Mesothelial cell of epicardium (in vitro differentiated cells): ENCODE measurements around the gene ZBTB3. TPM values are rescaled to one million over a fixed set of nuclear protein-coding genes. Genes with fewer than 3 reads are reported as not detected.
"Not testable (repeated sequence)": the region's sequence is repeated elsewhere in the genome, so short reads cannot be mapped to it uniquely, and the experiment has no call there.

ENCODE experiments used
- DNase-seq, 2 experiments: peaks; one replicate each; pipeline ENCODE4 v3.0.0; 2021; ENCODE audit warnings: low spot score in 2 of 2; ENCODE audit not compliant: unreplicated experiment in 2 of 2
- H3K27ac Mint-ChIP-seq: 2 replicates; pipeline ENCODE4 v1.8.0; 2021; ENCODE audit warnings: mixed read lengths
- H3K27me3 Mint-ChIP-seq: 2 replicates; pipeline ENCODE4 v1.8.0; 2021; ENCODE audit warnings: low read depth, mixed read lengths
- H3K36me3 Mint-ChIP-seq: 2 replicates; pipeline ENCODE4 v1.8.0; 2021; ENCODE audit warnings: mixed read lengths
- H3K4me1 Mint-ChIP-seq: 2 replicates; pipeline ENCODE4 v1.8.0; 2021; ENCODE audit warnings: mixed read lengths
- H3K4me3 Mint-ChIP-seq: 2 replicates; pipeline ENCODE4 v1.8.0; 2021; ENCODE audit warnings: mild to moderate bottlenecking, moderate library complexity, mixed read lengths
- H3K9me3 Mint-ChIP-seq: 2 replicates; pipeline ENCODE4 v1.8.0; 2021; ENCODE audit warnings: mixed read lengths
- CTCF ChIP-seq: fragments of 200-600 bp; sonication (generic); IDR thresholded peaks from one replicate; pipeline ENCODE4 v1.5.0; 2021; ENCODE audit warnings: antibody characterized with exemption; ENCODE audit not compliant: unreplicated experiment
- total RNA-seq: library from RNA; stranded (reverse); gene quantifications from 3 replicates; pipeline ENCODE4 v1.2.1, GENCODE V29; 2021

The ZBTB3 gene
- total RNA-seq, 1 donor from 2014 or later: 13.2 TPM

DNA sequence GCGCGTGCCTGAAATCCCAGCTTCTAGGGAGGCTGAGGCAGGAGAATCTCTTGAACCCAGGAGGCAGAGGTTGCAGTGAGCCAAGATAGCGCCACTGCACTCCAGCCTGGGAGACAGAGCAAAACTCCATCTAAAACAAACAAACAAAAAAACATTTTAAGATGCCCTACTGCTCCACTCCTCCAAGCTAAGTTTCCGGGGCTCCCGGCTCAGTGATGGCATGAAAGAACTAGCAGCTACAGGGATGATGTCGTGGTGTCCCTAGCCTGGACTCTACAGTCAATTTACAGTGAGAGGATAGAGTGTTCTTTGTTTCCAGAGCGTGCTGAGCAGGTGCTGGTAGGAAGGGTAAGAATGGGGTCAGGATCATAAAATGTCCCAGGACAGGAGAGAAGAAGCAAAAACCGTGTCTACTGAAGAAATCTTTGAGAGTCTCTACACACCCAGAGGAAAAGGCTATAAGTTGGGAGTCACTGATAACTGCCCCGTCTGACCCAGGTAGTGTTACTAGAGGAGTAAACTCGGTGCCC lies 1.2 kb upstream of the ZBTB3 start:
- no peaks in the 10 kb centered on the region for H3K9me3 Mint-ChIP-seq
- no peak for TF ChIP-seq CTCF
- H3K4me3 Mint-ChIP-seq: peak overlapping the region; percentile 97
- peaks cover 10% of the 10 kb centered on the region for H3K4me1 Mint-ChIP-seq
- no peaks in the 10 kb centered on the region for H3K27me3 Mint-ChIP-seq
- peaks cover 5% of the 10 kb centered on the region for H3K36me3 Mint-ChIP-seq
- peak overlapping the region; percentile 48 for H3K27ac Mint-ChIP-seq
- DNase-seq: no peak

GRCh38 chr11:62752994-62753735 lies 795 bp downstream of the ZBTB3 start:
- Mint-ChIP-seq H3K27ac (peak overlapping the region; percentile 97), H3K4me3 (peak overlapping the region; percentile 97), H3K9me3 (no peaks in the 10 kb centered on the region), H3K4me1 (peaks cover 16% of the 10 kb centered on the region), H3K36me3 (peaks cover 10% of the 10 kb centered on the region), H3K27me3 (no peaks in the 10 kb centered on the region)
- no peak for DNase-seq
- no peak for TF ChIP-seq CTCF

DNA sequence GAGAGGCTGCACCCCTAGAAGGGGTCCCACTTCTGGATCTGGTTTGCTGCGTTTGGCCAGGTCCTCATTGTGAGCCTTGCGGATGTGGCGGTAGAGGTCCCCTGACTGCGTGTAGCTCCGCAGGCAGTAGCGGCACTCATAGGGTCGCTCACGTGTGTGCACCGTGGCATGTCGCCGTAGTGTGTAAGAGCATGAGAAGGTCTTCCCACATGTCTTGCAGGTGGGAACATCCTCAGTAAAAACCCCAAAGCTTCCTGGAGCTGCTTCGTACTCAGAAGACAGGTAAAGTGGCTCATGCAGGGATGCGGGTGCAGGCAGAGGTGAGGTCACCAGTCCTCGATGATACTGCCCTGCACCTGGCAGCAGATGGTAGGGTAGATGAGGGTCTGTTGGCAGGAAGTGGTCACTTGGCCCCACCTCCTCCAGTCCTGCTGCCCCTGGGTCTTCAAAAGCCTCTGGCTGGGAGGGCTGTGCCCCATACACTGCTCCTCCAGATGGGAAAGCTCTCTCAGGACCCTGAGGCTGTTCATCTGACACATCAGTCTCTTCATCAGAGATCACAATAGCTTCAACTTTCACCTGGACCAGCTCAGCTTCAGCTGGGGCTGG lies 1.7 kb downstream of the ZBTB3 start:
- no peak overlapping the region for H3K4me3 Mint-ChIP-seq
- no peaks in the 10 kb centered on the region for H3K9me3 Mint-ChIP-seq
- H3K27me3 Mint-ChIP-seq: no peaks in the 10 kb centered on the region
- H3K36me3 Mint-ChIP-seq: peaks cover 13% of the 10 kb centered on the region
- H3K4me1 Mint-ChIP-seq: peaks cover 20% of the 10 kb centered on the region
- peak overlapping the region; percentile 79 for H3K27ac Mint-ChIP-seq
- DNase-seq: no peak
- no peak for TF ChIP-seq CTCF

DNA sequence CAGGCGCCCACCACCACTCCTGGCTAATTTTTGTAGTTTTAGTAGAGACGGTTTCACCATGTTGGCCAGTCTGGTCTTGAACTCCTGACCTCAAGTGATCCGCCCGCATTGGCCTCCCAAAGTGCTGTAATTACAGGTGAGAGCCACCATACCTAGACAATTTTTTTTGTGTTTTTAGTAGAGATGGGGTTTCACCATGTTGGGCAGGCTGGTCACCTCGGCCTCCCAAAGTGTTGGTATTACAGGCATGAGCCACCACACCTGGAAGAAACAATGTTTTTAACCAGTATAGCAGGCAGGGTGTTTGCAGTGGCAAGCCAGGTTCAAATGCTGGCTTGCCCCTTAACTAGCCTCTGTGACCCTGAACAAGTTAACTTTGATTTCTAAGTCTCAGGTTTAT lies 4.0 kb downstream of the ZBTB3 start:
- H3K36me3 Mint-ChIP-seq: peaks cover 13% of the 10 kb centered on the region
- not testable (repeated sequence) for H3K27ac Mint-ChIP-seq

DNA sequence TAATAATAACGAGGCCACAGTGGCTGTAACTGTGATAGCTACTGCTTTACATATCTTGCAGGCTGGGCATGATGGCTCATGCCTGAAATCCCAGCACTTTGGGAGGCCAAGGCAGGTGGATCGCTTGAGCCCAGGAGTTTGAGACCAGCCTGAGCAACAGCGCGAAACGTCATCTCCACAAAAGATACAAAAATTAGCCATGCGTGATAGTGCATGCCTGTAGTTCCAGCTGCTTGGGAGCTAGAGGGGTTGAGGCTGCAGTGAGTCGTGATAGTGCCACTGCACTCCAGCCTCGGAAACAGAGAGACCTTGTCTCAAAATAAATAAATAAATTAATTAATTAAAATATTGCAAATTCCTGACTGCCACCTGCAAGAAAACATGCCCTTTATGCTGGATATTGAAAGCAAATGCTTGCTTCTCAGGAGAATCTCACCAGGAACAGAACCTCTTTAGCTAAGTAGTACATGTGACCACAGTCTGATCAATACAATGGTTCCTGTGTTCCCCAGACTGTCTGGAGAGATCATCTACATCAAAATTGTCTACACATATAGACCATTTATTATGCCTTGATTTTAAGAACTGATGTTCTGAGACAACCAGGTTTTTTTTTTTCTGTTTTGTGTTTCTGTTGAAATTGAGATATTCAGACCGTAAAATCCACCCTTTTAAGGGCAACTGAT lies 6.3 kb downstream of the ZBTB3 start:
- H3K4me1 Mint-ChIP-seq: peaks cover 11% of the 10 kb centered on the region
- no peak for DNase-seq
- peak overlapping the region; percentile 77 for H3K27ac Mint-ChIP-seq
- H3K36me3 Mint-ChIP-seq: peaks cover 13% of the 10 kb centered on the region
- no peak for TF ChIP-seq CTCF
- H3K27me3 Mint-ChIP-seq: no peaks in the 10 kb centered on the region
- H3K9me3 Mint-ChIP-seq: no peaks in the 10 kb centered on the region
- H3K4me3 Mint-ChIP-seq: no peak overlapping the region

More for the DNA sequence above, 4.0 kb downstream of the ZBTB3 start:
- DNase-seq, H3K9me3 Mint-ChIP-seq, H3K27me3 Mint-ChIP-seq, H3K4me3 Mint-ChIP-seq: not testable (repeated sequence)
- peaks cover 20% of the 10 kb centered on the region for H3K4me1 Mint-ChIP-seq

DNA sequence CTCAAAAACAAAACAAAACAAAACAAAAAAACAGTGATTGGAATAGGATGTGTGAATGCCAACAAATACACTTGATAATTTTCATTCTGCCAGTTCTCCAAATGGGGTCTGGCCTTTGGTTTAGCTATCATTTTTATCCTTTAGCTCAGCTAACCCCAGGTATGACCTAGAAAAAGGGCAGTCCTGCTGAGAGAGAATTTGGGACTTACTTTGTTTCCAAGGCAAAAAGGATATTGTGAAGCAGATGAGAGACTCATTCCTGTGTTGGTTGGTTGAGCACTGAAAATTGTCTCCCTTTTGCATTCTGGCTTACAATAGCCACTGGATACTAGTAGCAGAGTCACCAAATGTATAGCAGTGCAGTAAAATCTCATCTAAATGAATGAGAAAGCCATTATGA lies 16.8 kb downstream of the ZBTB3 start:
- Mint-ChIP-seq H3K27ac (no peak overlapping the region), H3K4me1 (no peaks in the 10 kb centered on the region)

More for the DNA sequence above, 16.8 kb downstream of the ZBTB3 start:
- Mint-ChIP-seq H3K36me3 (peaks cover 25% of the 10 kb centered on the region), H3K4me3 (no peak overlapping the region), H3K9me3 (no peaks in the 10 kb centered on the region), H3K27me3 (no peaks in the 10 kb centered on the region)
- no peak for DNase-seq
- TF ChIP-seq CTCF: no peak
